Fibroblast of lung (primary cell): ENCODE results near the gene TERC. TPM values are rescaled to one million over a fixed set of nuclear protein-coding genes. Genes with fewer than 3 reads are reported as not detected.

ENCODE experiments used
- DNase-seq, 2 donors: peaks; one replicate each; pipeline versions ENCODE4 v3.0.0 to v3.0.0-alpha.2; 2010; ENCODE audit warnings: low read depth in 2 of 2
- H2AFZ ChIP-seq: 2 replicates; pipeline ENCODE4 v1.5.1; 2012; ENCODE audit warnings: low read length, control low read depth, inconsistent platforms
- H3K27ac ChIP-seq: 2 replicates; pipeline ENCODE4 v1.5.1; 2011; ENCODE audit warnings: low read length, control low read depth; ENCODE audit not compliant: insufficient read depth
- H3K27me3 ChIP-seq: 2 replicates; pipeline ENCODE4 v1.5.1; 2011; ENCODE audit warnings: mild to moderate bottlenecking, low read length; ENCODE audit not compliant: control insufficient read depth, insufficient read depth
- H3K36me3 ChIP-seq: 2 replicates; pipeline ENCODE4 v1.5.1; 2011; ENCODE audit warnings: low read length; ENCODE audit not compliant: control insufficient read depth, insufficient read depth
- H3K4me1 ChIP-seq: 2 replicates; pipeline ENCODE4 v1.5.1; 2011; ENCODE audit warnings: low read length; ENCODE audit not compliant: control insufficient read depth, insufficient read depth; ENCODE audit errors: extremely low read depth
- H3K4me2 ChIP-seq: 2 replicates; pipeline ENCODE4 v1.5.1; 2011; ENCODE audit warnings: low read length, control low read depth; ENCODE audit not compliant: insufficient read depth; ENCODE audit errors: extremely low read depth
- H3K4me3 ChIP-seq, 4 experiments: fragments of 200-600 bp in 1 of 4; sonication (generic) in 1 of 4; replicated peaks in 1 of 4; 2 replicates each; pipeline ENCODE4 v1.5.1; 2011 to 2016; ENCODE audit warnings: low read length in 4 of 4, low read depth in 3 of 4, mild to moderate bottlenecking in 3 of 4, control low read depth in 2 of 4, inconsistent platforms in 1 of 4, mixed read lengths in 1 of 4; ENCODE audit not compliant: insufficient read depth in 1 of 4; ENCODE audit errors: control extremely low read depth in 1 of 4
- H3K79me2 ChIP-seq: 2 replicates; pipeline ENCODE4 v1.5.1; 2012; ENCODE audit warnings: mild to moderate bottlenecking, low read length, inconsistent platforms; ENCODE audit not compliant: control insufficient read depth, insufficient read depth
- H3K9ac ChIP-seq: 2 replicates; pipeline ENCODE4 v1.5.1; 2011; ENCODE audit warnings: mild to moderate bottlenecking, low read length, control low read depth; ENCODE audit not compliant: insufficient read depth
- H3K9me3 ChIP-seq: 2 replicates; pipeline ENCODE4 v1.5.1; 2012; ENCODE audit warnings: low read depth, low read length; ENCODE audit not compliant: control insufficient read depth, insufficient read depth
- H4K20me1 ChIP-seq: 2 replicates; pipeline ENCODE4 v1.5.1; 2011; ENCODE audit warnings: low read length; ENCODE audit not compliant: control insufficient read depth, insufficient read depth; ENCODE audit errors: extremely low read depth
- CTCF ChIP-seq, 2 donors: IDR thresholded peaks in 1 of 2; conservative IDR thresholded peaks in 1 of 2; 1 replicate in 1 of 2; 2 replicates in 1 of 2; pipeline ENCODE4 v1.5.1; 2011 to 2012; ENCODE audit warnings: low read length in 2 of 2, control low read depth in 1 of 2, inconsistent platforms in 1 of 2, low read depth in 1 of 2, mild to moderate bottlenecking in 1 of 2
- EZH2 ChIP-seq: IDR thresholded peaks from 2 replicates; pipeline ENCODE4 v1.5.1; 2012; ENCODE audit warnings: low read length, control low read depth, mild to moderate bottlenecking; ENCODE audit errors: missing control alignments
- polyA plus RNA-seq, 2 donors: library from polyadenylated mRNA; depleted of rRNA in 1 of 2; stranded (reverse) in 1 of 2; unstranded in 1 of 2; fragments of >200 nt; gene quantifications; 2 replicates each; pipeline ENCODE4 v1.2.1, GENCODE V29; 2011 to 2012; ENCODE audit warnings: missing spikeins in 1 of 2
- total RNA-seq: library from RNA; depleted of rRNA; stranded (reverse); fragments of >200 nt; gene quantifications from 2 replicates; pipeline ENCODE4 v1.2.1, GENCODE V29; 2014

TERC gene
- total and polyA plus RNA-seq, 2 donors (not counting 1 experiment from before 2014, with no cell fraction given), result 0.39 to 457 TPM

DNA sequence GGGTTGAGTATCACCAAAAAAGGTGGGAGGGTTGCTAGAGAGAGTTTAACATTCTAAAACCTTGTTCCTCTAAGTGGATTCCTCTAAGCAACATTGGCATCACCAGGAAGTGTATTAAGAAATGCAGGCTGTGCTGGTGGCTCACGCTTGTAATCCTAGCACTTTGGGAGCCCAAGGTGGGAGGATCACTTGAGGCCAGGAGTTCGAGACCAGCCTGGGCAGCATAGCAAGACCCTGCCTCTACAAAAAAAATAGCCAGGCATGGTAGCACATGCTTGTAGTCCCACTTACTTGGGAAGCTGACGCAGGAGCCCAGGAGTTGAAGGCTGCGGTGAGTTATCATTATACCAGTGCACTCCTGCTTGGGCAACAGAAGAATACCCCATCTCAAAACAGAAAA lies 13.0 kb upstream of the TERC start:
- Histone ChIP-seq H3K79me2 (peaks cover 27% of the 10 kb centered on the region), H3K9me3 (no peaks in the 10 kb centered on the region), H2AFZ (no peak overlapping the region), H3K27me3 (no peaks in the 10 kb centered on the region), H4K20me1 (no peaks in the 10 kb centered on the region), H3K9ac (no peak overlapping the region), H3K4me3 (no peak overlapping the region), H3K4me1 (peaks cover 5% of the 10 kb centered on the region), H3K4me2 (no peak overlapping the region), H3K36me3 (peaks cover 6% of the 10 kb centered on the region), H3K27ac (no peak overlapping the region)
- no peak for TF ChIP-seq CTCF (conservative IDR thresholded peaks at IDR 0.05 in 1 of 2, IDR thresholded peaks at IDR 0.05 in 1 of 2; ENCODE audit: low read depth in 1 of 2, low read length in 2 of 2)
- TF ChIP-seq EZH2, result no peak
- DNase-seq, result no peak

- no peak for DNase-seq
- peaks cover 27% of the 10 kb centered on the region for H3K79me2 ChIP-seq
Observed at GRCh38 chr3:169774186-169774585, 9.3 kb upstream of the TERC start.

More at GRCh38 chr3:169774186-169774585, 9.3 kb upstream of the TERC start:
- H3K9ac ChIP-seq, result no peak overlapping the region
- no peaks in the 10 kb centered on the region for H3K27me3 ChIP-seq
- H3K9me3 ChIP-seq, result no peaks in the 10 kb centered on the region
- H2AFZ ChIP-seq, result no peak overlapping the region
- peaks cover 5% of the 10 kb centered on the region for H3K4me1 ChIP-seq
- no peak overlapping the region for H3K27ac ChIP-seq
- no peaks in the 10 kb centered on the region for H3K36me3 ChIP-seq
- H4K20me1 ChIP-seq, result no peaks in the 10 kb centered on the region
- peak overlapping the region; percentile 82 for H3K4me2 ChIP-seq
- peak overlapping the region; percentile 86 to 97 (median 91) for H3K4me3 ChIP-seq
- no peak for TF ChIP-seq EZH2
- no peak for TF ChIP-seq CTCF (conservative IDR thresholded peaks at IDR 0.05 in 1 of 2, IDR thresholded peaks at IDR 0.05 in 1 of 2; ENCODE audit: low read depth in 1 of 2, low read length in 2 of 2)
